Right atrium auricular region (tissue), 2 donors: Measurements from ENCODE around the gene SOX6. TPM values are rescaled to one million over a fixed set of nuclear protein-coding genes. Genes with fewer than 3 reads are reported as not detected.

Source experiments
- DNase-seq: peaks from one replicate; pipeline ENCODE4 v3.0.0-alpha.2; 2019; ENCODE audit warnings: low spot score
- H3K27ac ChIP-seq, 2 donors: fragments of 200-600 bp; sonication (generic); 1 replicate in 1 of 2; 2 replicates in 1 of 2; pipeline ENCODE4 v1.5.1; 2016 to 2019
- H3K27me3 ChIP-seq, 2 donors: fragments of 200-600 bp; sonication (generic); one replicate each; pipeline versions ENCODE4 v1.5.1 to v1.6.0; 2017 to 2019
- H3K36me3 ChIP-seq: fragments of 200-600 bp; sonication (generic); one replicate; pipeline ENCODE4 v1.5.1; 2016
- H3K4me1 ChIP-seq, 2 donors: fragments of 200-600 bp; sonication (generic); one replicate each; pipeline versions ENCODE4 v1.5.1 to v1.6.0; 2017 to 2019
- H3K4me3 ChIP-seq, 2 donors: fragments of 200-600 bp; sonication (generic); 1 replicate in 1 of 2; 2 replicates in 1 of 2; pipeline ENCODE4 v1.5.1; 2017 to 2019; ENCODE audit warnings: mild to moderate bottlenecking in 1 of 2, moderate library complexity in 1 of 2
- H3K9me3 ChIP-seq, 2 donors: fragments of 200-600 bp; sonication (generic); one replicate each; pipeline ENCODE4 v1.5.1; 2019
- CTCF ChIP-seq, 2 donors: fragments of 200-600 bp; sonication (generic); IDR thresholded peaks; one replicate each; pipeline ENCODE4 v1.5.1; 2019; ENCODE audit warnings: antibody characterized with exemption in 2 of 2
- total RNA-seq, 2 donors: library from RNA; depleted of rRNA; stranded (reverse); fragments of >200 nt; gene quantifications; one replicate each; pipeline ENCODE4 v1.1.0, GENCODE V29; 2016

SOX6 gene
- total RNA-seq, 2 donors from 2014 or later = 13.5 to 14.3 TPM

- H3K27ac ChIP-seq = no peak overlapping the region
- no peak for DNase-seq
- H3K4me3 ChIP-seq = no peak overlapping the region
- no peak for TF ChIP-seq CTCF (IDR thresholded peaks at IDR 0.05)
- H3K36me3 ChIP-seq = no peaks in the 10 kb centered on the region
- H3K27me3 ChIP-seq = no peaks in the 10 kb centered on the region
- H3K9me3 ChIP-seq = no peaks in the 10 kb centered on the region
- H3K4me1 ChIP-seq = no peaks in the 10 kb centered on the region
These were observed 328.7 kb downstream of the SOX6 start for GRCh38 chr11:16027621-16028020.

GRCh38 chr11:16026849-16027248, 329.5 kb downstream of the SOX6 start:
- H3K9me3 ChIP-seq = no peaks in the 10 kb centered on the region
- H3K27ac ChIP-seq = no peak overlapping the region
- no peak overlapping the region for H3K4me3 ChIP-seq
- H3K27me3 ChIP-seq = no peaks in the 10 kb centered on the region
- H3K36me3 ChIP-seq = no peaks in the 10 kb centered on the region
- no peak for TF ChIP-seq CTCF (IDR thresholded peaks at IDR 0.05)
- DNase-seq = no peak
- H3K4me1 ChIP-seq = no peaks in the 10 kb centered on the region

GRCh38 chr11:16018931-16019330, 337.4 kb downstream of the SOX6 start:
- no peak for TF ChIP-seq CTCF (IDR thresholded peaks at IDR 0.05)
- Histone ChIP-seq H3K4me3 (no peak overlapping the region), H3K27me3 (no peaks in the 10 kb centered on the region), H3K9me3 (no peaks in the 10 kb centered on the region), H3K4me1 (no peaks in the 10 kb centered on the region), H3K27ac (no peak overlapping the region), H3K36me3 (no peaks in the 10 kb centered on the region)
- no peak for DNase-seq

- Histone ChIP-seq H3K27me3 (no peaks in the 10 kb centered on the region), H3K36me3 (no peaks in the 10 kb centered on the region), H3K4me1 (peaks cover 0 to 18% of the 10 kb centered on the region in 2 donors), H3K9me3 (no peaks in the 10 kb centered on the region), H3K4me3 (no peak overlapping the region), H3K27ac (no peak overlapping the region)
- no peak for DNase-seq
- no peak for TF ChIP-seq CTCF (IDR thresholded peaks at IDR 0.05)
These were observed 339.9 kb downstream of the SOX6 start for GRCh38 chr11:16016468-16016829.

GRCh38 chr11:16015741-16016467, 340.4 kb downstream of the SOX6 start:
- Histone ChIP-seq H3K36me3 (no peaks in the 10 kb centered on the region), H3K9me3 (no peaks in the 10 kb centered on the region), H3K4me1 (peaks cover 0 to 18% of the 10 kb centered on the region in 2 donors), H3K27me3 (no peaks in the 10 kb centered on the region), H3K4me3 (no peak overlapping the region), H3K27ac (no peak overlapping the region)
- DNase-seq = no peak
- no peak for TF ChIP-seq CTCF (IDR thresholded peaks at IDR 0.05)
